CD4-positive, alpha-beta T cell (primary cell): ENCODE results near the gene SND1. TPM values are rescaled to one million over a fixed set of nuclear protein-coding genes. Genes with fewer than 3 reads are reported as not detected.

Experiments
- ATAC-seq: fragments of 200-7000 bp; cut with Tn5 transposase; one replicate; pipeline ENCODE4 v1.10.0; 2022; ENCODE audit warnings: mild to moderate bottlenecking; ENCODE audit not compliant: poor library complexity
- CTCF ChIA-PET: fragments of 350-600 bp; sonication (Branson Sonifier 250); formaldehyde crosslinking; loops from one replicate; lab custom pipeline; 2021; ENCODE audit warnings: antibody characterized with exemption, inconsistent platforms; lab: Charles Lee
- POLR2A ChIA-PET: fragments of 350-600 bp; sonication (Branson Sonifier 250); formaldehyde crosslinking; loops from one replicate; lab custom pipeline; 2021; ENCODE audit warnings: antibody characterized with exemption, inconsistent platforms; lab: Charles Lee
- DNase-seq, 14 experiments: peaks; one replicate each; pipeline ENCODE4 v3.0.0-alpha.2; 2013 to 2020; ENCODE audit warnings: mixed read lengths in 2 of 14
- H3K27ac ChIP-seq, 2 donors: one replicate each; pipeline versions ENCODE4 v1.5.1 to v1.7.0; 2013; ENCODE audit warnings: low read length in 2 of 2, low read depth in 1 of 2, mild to moderate bottlenecking in 1 of 2
- H3K27me3 ChIP-seq, 2 experiments: 1 replicate in 1 of 2; 2 replicates in 1 of 2; pipeline versions ENCODE4 v1.6.1 to v1.7.0; 2013; ENCODE audit warnings: low read length in 2 of 2, control low read depth in 1 of 2, mild to moderate bottlenecking in 1 of 2, moderate library complexity in 1 of 2; ENCODE audit not compliant: insufficient read depth in 2 of 2, control insufficient read depth in 1 of 2
- H3K36me3 ChIP-seq: one replicate; pipeline ENCODE4 v1.6.1; 2013; ENCODE audit warnings: low read length, control low read depth; ENCODE audit not compliant: insufficient read depth
- H3K4me1 ChIP-seq: one replicate; pipeline ENCODE4 v1.6.1; 2013; ENCODE audit warnings: low read length, control low read depth; ENCODE audit not compliant: insufficient read depth
- H3K4me3 ChIP-seq: one replicate; pipeline ENCODE4 v1.5.1; 2013; ENCODE audit warnings: mild to moderate bottlenecking, low read length, moderate library complexity
- H3K9me3 ChIP-seq, 2 experiments: 1 replicate in 1 of 2; 2 replicates in 1 of 2; pipeline versions ENCODE4 v1.6.1 to v1.7.0; 2013; ENCODE audit warnings: low read length in 2 of 2, mild to moderate bottlenecking in 2 of 2, control low read depth in 1 of 2, moderate library complexity in 1 of 2; ENCODE audit not compliant: control insufficient read depth in 1 of 2, insufficient read depth in 1 of 2
- H3K27ac Mint-ChIP-seq: one replicate; pipeline ENCODE4 v1.8.0; 2020; ENCODE audit warnings: mixed read lengths
- H3K27me3 Mint-ChIP-seq: one replicate; pipeline ENCODE4 v1.8.0; 2021; ENCODE audit warnings: mixed read lengths
- H3K36me3 Mint-ChIP-seq: one replicate; pipeline ENCODE4 v1.8.0; 2021; ENCODE audit warnings: low read depth, mixed read lengths
- H3K4me1 Mint-ChIP-seq: one replicate; pipeline ENCODE4 v1.8.0; 2021; ENCODE audit warnings: low read depth, mixed read lengths
- H3K4me3 Mint-ChIP-seq: one replicate; pipeline ENCODE4 v1.8.0; 2020; ENCODE audit warnings: mild to moderate bottlenecking, mixed read lengths
- H3K9me3 Mint-ChIP-seq: one replicate; pipeline ENCODE4 v1.8.0; 2020; ENCODE audit warnings: mixed read lengths
- CTCF ChIP-seq: fragments of 200-600 bp; IDR thresholded peaks from one replicate; pipeline ENCODE4 v1.8.0; 2022; ENCODE audit warnings: antibody characterized with exemption, mild to moderate bottlenecking
- intact Hi-C, 2 experiments: fragments of 100-400 bp; cut with DNase I in 1 of 2; cut with micrococcal nuclease in 1 of 2; formaldehyde crosslinking; loops; one replicate each; pipeline versions ENCODE4 v1.15.1 to v1.9.0; 2023 to 2025; cut with DNase I, micrococcal nuclease
- total RNA-seq, 174 experiments: library from RNA in 2 of 174; stranded (reverse) in 2 of 174; gene quantifications; one replicate each; pipeline ENCODE4 v1.2.3 and lab custom pipeline; 2021 to 2026

Gene SND1
- total RNA-seq, 2 experiments from 2014 or later, result 104 to 113 TPM

GRCh38 chr7:127702938-127703337 lies 50.9 kb downstream of the SND1 start:
- no peak for DNase-seq
- intact Hi-C loops, result loop anchor here (10.0 kb wide), 2 partner anchors 332 to 432 kb away; partner anchors contain the start of gene LRRC4 (in 1 of the 2)
- Mint-ChIP-seq H3K27me3 (no peaks in the 10 kb centered on the region), H3K9me3 (no peaks in the 10 kb centered on the region), H3K4me3 (no peak overlapping the region), H3K4me1 (no peaks in the 10 kb centered on the region), H3K36me3 (peaks cover 95% of the 10 kb centered on the region), H3K27ac (no peak overlapping the region)
- H3K9me3 ChIP-seq, result no peaks in the 10 kb centered on the region
- H3K4me3 ChIP-seq, result no peak overlapping the region
- H3K27me3 ChIP-seq, result no peaks in the 10 kb centered on the region
- no peak overlapping the region for H3K27ac ChIP-seq
- POLR2A ChIA-PET, result no interaction called here
- no peak for TF ChIP-seq CTCF
- no peak for ATAC-seq
- H3K36me3 ChIP-seq, result peaks cover 86% of the 10 kb centered on the region
- H3K4me1 ChIP-seq, result no peaks in the 10 kb centered on the region
- CTCF ChIA-PET, result no interaction called here

GRCh38 chr7:127704211-127704610 lies 52.2 kb downstream of the SND1 start:
- CTCF ChIA-PET, result interaction anchor here (1.6 kb wide), 1 partner anchor 506 kb away, joined by 3 read pairs; no protein-coding TSS in a partner anchor
- Histone ChIP-seq H3K27me3 (no peaks in the 10 kb centered on the region), H3K4me3 (no peak overlapping the region), H3K4me1 (no peaks in the 10 kb centered on the region), H3K36me3 (peaks cover 82% of the 10 kb centered on the region), H3K9me3 (no peaks in the 10 kb centered on the region), H3K27ac (no peak overlapping the region)
- ATAC-seq (no peak), DNase-seq (no peak)
- Mint-ChIP-seq H3K27ac (no peak overlapping the region), H3K4me1 (no peaks in the 10 kb centered on the region), H3K4me3 (no peak overlapping the region), H3K36me3 (peaks cover 94% of the 10 kb centered on the region), H3K27me3 (no peaks in the 10 kb centered on the region), H3K9me3 (no peaks in the 10 kb centered on the region)
- POLR2A ChIA-PET, result no interaction called here
- TF ChIP-seq CTCF, result no peak
- intact Hi-C loops, result loop anchor here (10.0 kb wide), 2 partner anchors 331 to 431 kb away; partner anchors contain the start of gene LRRC4 (in 1 of the 2)

GRCh38 chr7:127705461-127705959 lies 53.5 kb downstream of the SND1 start:
- ChIA-PET CTCF (interaction anchor here (7.7 kb wide), 1 partner anchor 504 kb away, joined by 44 read pairs; no protein-coding TSS in a partner anchor), POLR2A (no interaction called here)
- Mint-ChIP-seq H3K36me3 (peaks cover 94% of the 10 kb centered on the region), H3K9me3 (no peaks in the 10 kb centered on the region), H3K4me3 (no peak overlapping the region), H3K4me1 (no peaks in the 10 kb centered on the region), H3K27me3 (no peaks in the 10 kb centered on the region), H3K27ac (no peak overlapping the region)
- H3K27ac ChIP-seq, result no peak overlapping the region
- H3K36me3 ChIP-seq, result peaks cover 87% of the 10 kb centered on the region
- H3K9me3 ChIP-seq, result no peaks in the 10 kb centered on the region
- no peak for TF ChIP-seq CTCF
- H3K4me1 ChIP-seq, result no peaks in the 10 kb centered on the region
- ATAC-seq (no peak), DNase-seq (no peak)
- intact Hi-C loops, result loop anchor here (5.0 to 10.0 kb wide), 4 partner anchors 329 to 682 kb away; partner anchors contain the start of gene LRRC4 (in 1 of the 2)
- no peaks in the 10 kb centered on the region for H3K27me3 ChIP-seq
- H3K4me3 ChIP-seq, result no peak overlapping the region
